H1 (cell line): ENCODE data around the gene COMP. TPM values are rescaled to one million over a fixed set of nuclear protein-coding genes. Genes with fewer than 3 reads are reported as not detected.

ENCODE experiments used
- CTCF ChIA-PET: fragments of 300-600 bp; sonication (Branson Sonifier 250); formaldehyde crosslinking; loops from one replicate; lab custom pipeline; 2021; ENCODE audit not compliant: partially characterized antibody; lab: Charles Lee
- POLR2A ChIA-PET: fragments of 300-600 bp; sonication (Branson Sonifier 250); formaldehyde crosslinking; loops from one replicate; lab custom pipeline; 2021; ENCODE audit warnings: inconsistent platforms; ENCODE audit not compliant: partially characterized antibody; lab: Charles Lee
- DNase-seq, 2 experiments: peaks; one replicate each; pipeline versions ENCODE4 v3.0.0 to v3.0.0-alpha.2; 2010 to 2022; ENCODE audit warnings: low spot score in 2 of 2, low read depth in 1 of 2, mixed read lengths in 1 of 2
- FAIRE-seq: peaks from 2 replicates; lab custom pipeline; 2011; peaks lifted over from hg19 to GRCh38; lab: Jason Lieb, UNC
- H2AFZ ChIP-seq: 2 replicates; pipeline ENCODE4 v1.8.1; 2012; ENCODE audit warnings: low read length, inconsistent platforms
- H2AK5ac ChIP-seq: 2 replicates; pipeline ENCODE4 v1.6.1; 2013; ENCODE audit warnings: low read depth, low read length
- H2BK120ac ChIP-seq: replicated peaks from 2 replicates; pipeline ENCODE3; 2013; ENCODE audit warnings: low read depth, low read length, inconsistent platforms
- H2BK12ac ChIP-seq: 2 replicates; pipeline ENCODE4 v1.6.1; 2013; ENCODE audit warnings: low read depth, low read length
- H2BK15ac ChIP-seq: 2 replicates; pipeline ENCODE4 v1.6.1; 2013; ENCODE audit warnings: low read length
- H2BK20ac ChIP-seq: 2 replicates; pipeline ENCODE4 v1.6.1; 2013; ENCODE audit warnings: low read length
- H2BK5ac ChIP-seq: 2 replicates; pipeline ENCODE4 v1.6.1; 2013; ENCODE audit warnings: low read depth, low read length
- H3K14ac ChIP-seq: 2 replicates; pipeline ENCODE4 v1.6.1; 2013; ENCODE audit warnings: inconsistent platforms; ENCODE audit not compliant: insufficient read length
- H3K18ac ChIP-seq: 2 replicates; pipeline ENCODE4 v1.6.1; 2013; ENCODE audit warnings: low read length; ENCODE audit errors: extremely low read depth
- H3K23ac ChIP-seq: 2 replicates; pipeline ENCODE4 v1.6.1; 2013; ENCODE audit warnings: inconsistent platforms; ENCODE audit not compliant: insufficient read length
- H3K23me2 ChIP-seq: 2 replicates; pipeline ENCODE4 v1.6.1; 2013; ENCODE audit warnings: low read depth, low read length
- H3K27ac ChIP-seq: 2 replicates; pipeline ENCODE4 v1.6.1; 2011; ENCODE audit warnings: low read depth, low read length, inconsistent platforms
- H3K27me3 ChIP-seq, 4 experiments: replicated peaks in 1 of 4; 1 replicate in 1 of 4; 2 replicates in 3 of 4; pipeline versions ENCODE4 v1.6.1 to v1.8.1; 2011 to 2013; ENCODE audit warnings: low read length in 3 of 4, mild to moderate bottlenecking in 3 of 4, inconsistent platforms in 2 of 4, mixed read lengths in 2 of 4, moderate library complexity in 1 of 4; ENCODE audit not compliant: control insufficient read depth in 3 of 4, insufficient read depth in 3 of 4; ENCODE audit errors: extremely low read depth in 1 of 4
- H3K36me3 ChIP-seq, 4 experiments: 2 replicates each; pipeline versions ENCODE4 v1.6.1 to v1.8.1; 2011 to 2013; ENCODE audit warnings: mild to moderate bottlenecking in 4 of 4, low read length in 3 of 4, moderate library complexity in 2 of 4, control low read depth in 1 of 4, inconsistent platforms in 1 of 4; ENCODE audit not compliant: insufficient read depth in 4 of 4, control insufficient read depth in 2 of 4
- H3K4ac ChIP-seq: replicated peaks from 2 replicates; pipeline ENCODE3; 2013; ENCODE audit warnings: low read length, low read depth, mixed read lengths, inconsistent platforms; ENCODE audit not compliant: insufficient read length
- H3K4me1 ChIP-seq, 4 experiments: replicated peaks in 1 of 4; 1 replicate in 1 of 4; 2 replicates in 3 of 4; pipeline versions ENCODE4 v1.6.1 to v1.8.1; 2011 to 2013; ENCODE audit warnings: low read length in 3 of 4, inconsistent platforms in 2 of 4, mixed read lengths in 1 of 4; ENCODE audit not compliant: insufficient read depth in 4 of 4, control insufficient read depth in 3 of 4
- H3K4me2 ChIP-seq, 2 experiments: 2 replicates each; pipeline versions ENCODE4 v1.6.1 to v1.8.1; 2011 to 2013; ENCODE audit warnings: low read depth in 2 of 2, low read length in 2 of 2, control low read depth in 1 of 2, inconsistent platforms in 1 of 2, mild to moderate bottlenecking in 1 of 2; ENCODE audit not compliant: insufficient read depth in 1 of 2
- H3K4me3 ChIP-seq, 4 experiments: fragments of 200-600, 300-600 bp in 1 of 4; sonication (generic), shearing (Covaris generic), sonication (Bioruptor Twin) in 1 of 4; 2 replicates each; pipeline versions ENCODE4 v1.5.1 to v1.8.1; 2011 to 2016; ENCODE audit warnings: low read length in 4 of 4, low read depth in 3 of 4, control low read depth in 2 of 4, inconsistent platforms in 2 of 4, mild to moderate bottlenecking in 2 of 4, mixed read lengths in 1 of 4, moderate library complexity in 1 of 4; ENCODE audit not compliant: insufficient read depth in 2 of 4; ENCODE audit errors: extremely low read depth in 1 of 4
- H3K56ac ChIP-seq: replicated peaks from 2 replicates; pipeline ENCODE3; 2013; ENCODE audit warnings: low read depth, mild to moderate bottlenecking, mixed read lengths, low read length, inconsistent platforms; ENCODE audit not compliant: insufficient read length
- H3K79me1 ChIP-seq: 2 replicates; pipeline ENCODE4 v1.6.1; 2013; ENCODE audit warnings: low read depth, low read length, control low read depth
- H3K79me2 ChIP-seq, 2 experiments: 2 replicates each; pipeline versions ENCODE4 v1.6.1 to v1.8.1; 2012 to 2013; ENCODE audit warnings: low read length in 2 of 2, mild to moderate bottlenecking in 2 of 2, inconsistent platforms in 1 of 2; ENCODE audit not compliant: insufficient read depth in 2 of 2, control insufficient read depth in 1 of 2
- H3K9ac ChIP-seq, 4 experiments: replicated peaks in 1 of 4; 1 replicate in 1 of 4; 2 replicates in 3 of 4; pipeline versions ENCODE4 v1.6.1 to v1.8.1; 2011 to 2013; ENCODE audit warnings: low read depth in 3 of 4, low read length in 3 of 4, control low read depth in 2 of 4, mild to moderate bottlenecking in 2 of 4, moderate library complexity in 2 of 4, inconsistent platforms in 1 of 4; ENCODE audit errors: extremely low read depth in 1 of 4
- H3K9me3 ChIP-seq, 2 experiments: 2 replicates each; pipeline versions ENCODE4 v1.6.1 to v1.8.1; 2012 to 2013; ENCODE audit warnings: mild to moderate bottlenecking in 2 of 2, moderate library complexity in 2 of 2, control low read depth in 1 of 2, inconsistent platforms in 1 of 2, low read depth in 1 of 2, low read length in 1 of 2, mixed read lengths in 1 of 2; ENCODE audit not compliant: insufficient read depth in 2 of 2
- H4K20me1 ChIP-seq, 2 experiments: replicated peaks in 1 of 2; 2 replicates each; pipeline versions ENCODE3 to v1.8.1; 2011 to 2013; ENCODE audit warnings: inconsistent platforms in 2 of 2, low read length in 2 of 2, mild to moderate bottlenecking in 1 of 2; ENCODE audit not compliant: insufficient read depth in 2 of 2, control insufficient read depth in 1 of 2
- H4K5ac ChIP-seq: 2 replicates; pipeline ENCODE4 v1.6.1; 2013; ENCODE audit warnings: low read length, low read depth, mixed read lengths, inconsistent platforms; ENCODE audit not compliant: insufficient read length
- H4K8ac ChIP-seq: 2 replicates; pipeline ENCODE4 v1.8.0; 2013; ENCODE audit warnings: mild to moderate bottlenecking, moderate library complexity, low read length, inconsistent platforms; ENCODE audit not compliant: insufficient read depth; ENCODE audit errors: extremely low read depth
- H4K91ac ChIP-seq: replicated peaks from 2 replicates; pipeline ENCODE3; 2013; ENCODE audit warnings: low read length, mixed read lengths, inconsistent platforms; ENCODE audit not compliant: insufficient read length
- BCL11A ChIP-seq, 2 experiments: IDR thresholded peaks; one replicate each; pipeline ENCODE4 v1.6.1; 2011; ENCODE audit warnings: low read depth in 2 of 2, low read length in 2 of 2, mild to moderate bottlenecking in 2 of 2
- CREB1 ChIP-seq: IDR thresholded peaks from 2 replicates; pipeline ENCODE4 v1.6.1; 2012; ENCODE audit warnings: inconsistent platforms
- SRF ChIP-seq: IDR thresholded peaks from 2 replicates; pipeline ENCODE4 v1.6.1; 2011; ENCODE audit warnings: mild to moderate bottlenecking, low read depth, low read length, moderate library complexity
- TAF7 ChIP-seq: optimal IDR thresholded peaks from 2 replicates; pipeline ENCODE3; 2011; ENCODE audit warnings: low read depth, mild to moderate bottlenecking, inconsistent platforms, low read length, moderate library complexity, borderline replicate concordance
- USF2 ChIP-seq: IDR thresholded peaks from 2 replicates; pipeline ENCODE4 v1.6.1; 2011; ENCODE audit warnings: low read length, improper control_type of control experiment
- WGBS, 2 experiments: shearing (Covaris generic) in 1 of 2; methylation state at CpG; one replicate each; pipeline versions ENCODE4 v1.1.6 to v1.1.7; 2013 to 2015; ENCODE audit warnings: low lambda C conversion rate in 2 of 2, mixed read lengths in 2 of 2, inconsistent platforms in 1 of 2, low coverage in 1 of 2, missing lambda C conversion rate in 1 of 2; ENCODE audit not compliant: insufficient replicate concordance in 2 of 2, insufficient coverage in 1 of 2, insufficient read length in 1 of 2; ENCODE audit errors: extremely low coverage in 1 of 2, missing lambda C conversion rate in 1 of 2; 5-methylcytosine and 5-hydroxymethylcytosine counted together
- polyA plus RNA-seq, 7 experiments: library from polyadenylated mRNA; depleted of rRNA in 3 of 7; stranded (reverse) in 5 of 7; unstranded in 2 of 7; fragments of >200 nt in 5 of 7; fragments of 200-250 nt in 2 of 7; gene quantifications; 1 replicate in 5 of 7; 2 replicates in 1 of 7; 4 replicates in 1 of 7; pipeline versions ENCODE4 v1.2.1 to v1.2.3, GENCODE V29; 2011 to 2013; ENCODE audit warnings: missing spikeins in 2 of 7, mixed read lengths in 2 of 7
- total RNA-seq: library from RNA; stranded (reverse); fragmentation: NEBNext Ultra II Directional; extraction: Animal tissue kit (Norgen Biotek cat#: 25700); gene quantifications from 2 replicates; pipeline ENCODE4 v1.2.1, GENCODE V29; 2021

Gene COMP
- total and polyA plus RNA-seq, 2 of the 8 experiments (the other 6 are each of a cell fraction or from before 2014, with no cell fraction given), result 0.17 TPM

- no peak overlapping the region for H4K5ac ChIP-seq
- H2BK12ac ChIP-seq, result no peak overlapping the region
- no peak overlapping the region for H3K4me3 ChIP-seq
- ChIA-PET CTCF (interaction anchor here (0.8 to 2.7 kb wide), 12 partner anchors 9 to 310 kb away, joined by 3 to 12 read pairs (median 3); partner anchors contain the start of gene REX1BD), POLR2A (interaction anchor here (0.6 to 5.5 kb wide), 9 partner anchors 10 to 906 kb away, joined by 3 to 35 read pairs (median 3); partner anchors contain the start of gene ZNF101)
- H3K56ac ChIP-seq, result no peak overlapping the region
- H2AFZ ChIP-seq, result no peak overlapping the region
- no peak overlapping the region for H2BK5ac ChIP-seq
- no peaks in the 10 kb centered on the region for H3K9me3 ChIP-seq
- H3K18ac ChIP-seq, result no peak overlapping the region; the same call in none of the 2 replicates
- no peak overlapping the region for H2AK5ac ChIP-seq
- H3K9ac ChIP-seq, result no peak overlapping the region
- H3K79me1 ChIP-seq, result no peaks in the 10 kb centered on the region
- TF ChIP-seq USF2 (no peak), SRF (no peak), CREB1 (no peak), TAF7 (no peak), BCL11A (IDR thresholded peaks at IDR 0.05; ENCODE audit: low read depth in 2 of 2, low read length in 2 of 2) (no peak)
- H2BK20ac ChIP-seq, result no peak overlapping the region
- no peak overlapping the region for H2BK120ac ChIP-seq
- H3K27ac ChIP-seq, result no peak overlapping the region
- peaks cover 2 to 30% (median 23%) of the 10 kb centered on the region in 4 experiments; a peak in 5 of 7 replicates for H3K27me3 ChIP-seq
- 76% methylated on average over 33 of the region's 35 CpGs; no CpG with 5 or more reads in 1 of the 2 experiments for WGBS, 2 experiments
- H3K14ac ChIP-seq, result no peak overlapping the region
- FAIRE-seq (no peak), DNase-seq (no peak)
- H2BK15ac ChIP-seq, result no peak overlapping the region
- H3K23ac ChIP-seq, result no peak overlapping the region
- H4K91ac ChIP-seq, result no peak overlapping the region
- no peaks in the 10 kb centered on the region for H3K36me3 ChIP-seq
- peaks cover 0 to 16% of the 10 kb centered on the region in 2 experiments for H4K20me1 ChIP-seq
- H3K4me1 ChIP-seq, result peaks cover 0 to 6% (median 1%) of the 10 kb centered on the region in 4 experiments; a peak in 3 of 7 replicates
- no peak overlapping the region for H3K4me2 ChIP-seq
- no peak overlapping the region for H3K4ac ChIP-seq
- H3K79me2 ChIP-seq, result no peaks in the 10 kb centered on the region
- no peaks in the 10 kb centered on the region for H3K23me2 ChIP-seq
- no peak overlapping the region; the same call in 1 of the 2 replicates for H4K8ac ChIP-seq
Observed at GRCh38 chr19:18762125-18763023, 28.7 kb downstream of the COMP start.
